ENCODE results near the gene HSPBAP1.

DNA sequence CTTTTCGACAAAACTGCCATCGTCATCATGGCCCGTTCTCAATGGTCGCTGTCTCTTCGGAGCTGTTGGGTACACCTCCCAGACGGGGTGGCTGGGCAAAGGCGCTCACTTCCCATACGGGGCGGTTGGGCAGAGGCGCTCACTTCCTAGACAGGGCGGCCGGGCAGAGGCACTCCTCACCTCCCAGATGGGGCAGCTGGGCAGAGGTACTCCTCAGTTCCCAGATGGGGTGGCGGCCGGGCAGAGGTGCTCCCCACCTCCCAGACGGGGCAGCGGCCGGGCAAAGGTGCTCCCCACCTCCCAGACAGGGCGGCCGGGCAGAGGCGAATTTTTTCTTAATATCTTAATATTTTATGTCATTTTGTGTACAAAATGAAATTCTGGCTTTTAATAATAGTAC, 68.5 kb downstream of the HSPBAP1 start:
- TF ChIP-seq, protein P1, sequence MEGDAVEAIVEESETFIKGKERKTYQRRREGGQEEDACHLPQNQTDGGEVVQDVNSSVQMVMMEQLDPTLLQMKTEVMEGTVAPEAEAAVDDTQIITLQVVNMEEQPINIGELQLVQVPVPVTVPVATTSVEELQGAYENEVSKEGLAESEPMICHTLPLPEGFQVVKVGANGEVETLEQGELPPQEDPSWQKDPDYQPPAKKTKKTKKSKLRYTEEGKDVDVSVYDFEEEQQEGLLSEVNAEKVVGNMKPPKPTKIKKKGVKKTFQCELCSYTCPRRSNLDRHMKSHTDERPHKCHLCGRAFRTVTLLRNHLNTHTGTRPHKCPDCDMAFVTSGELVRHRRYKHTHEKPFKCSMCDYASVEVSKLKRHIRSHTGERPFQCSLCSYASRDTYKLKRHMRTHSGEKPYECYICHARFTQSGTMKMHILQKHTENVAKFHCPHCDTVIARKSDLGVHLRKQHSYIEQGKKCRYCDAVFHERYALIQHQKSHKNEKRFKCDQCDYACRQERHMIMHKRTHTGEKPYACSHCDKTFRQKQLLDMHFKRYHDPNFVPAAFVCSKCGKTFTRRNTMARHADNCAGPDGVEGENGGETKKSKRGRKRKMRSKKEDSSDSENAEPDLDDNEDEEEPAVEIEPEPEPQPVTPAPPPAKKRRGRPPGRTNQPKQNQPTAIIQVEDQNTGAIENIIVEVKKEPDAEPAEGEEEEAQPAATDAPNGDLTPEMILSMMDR (IDR thresholded peaks at IDR 0.05), result no peak
- no peak for TF ChIP-seq POLR2A (IDR thresholded peaks at IDR 0.05)
